ENCODE results near the gene PRKCE. TPM values are rescaled to one million over a fixed set of nuclear protein-coding genes. Genes with fewer than 3 reads are reported as not detected.

Gene PRKCE
- total RNA-seq, 1 experiment from 2014 or later, result 1.3 TPM

DNA sequence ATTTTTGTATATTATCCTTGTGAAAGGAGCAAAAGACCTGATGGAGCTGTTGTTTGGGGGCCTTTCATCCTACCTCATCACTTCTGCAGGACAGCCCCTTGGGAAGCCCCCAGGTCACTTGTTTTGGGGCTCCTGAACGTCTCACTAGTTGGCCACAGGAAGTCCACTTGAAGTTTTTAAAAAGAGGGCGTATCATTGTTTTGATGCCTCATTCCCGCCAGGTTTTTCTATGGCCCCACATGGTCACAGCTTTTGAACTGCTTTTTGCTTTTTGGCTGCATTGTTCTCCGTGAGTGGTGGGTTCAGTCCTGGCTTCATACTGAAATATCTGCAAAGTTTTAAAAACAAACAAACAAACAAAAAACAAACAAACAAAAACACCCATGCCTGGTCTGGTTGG, 216.3 kb downstream of the PRKCE start:
- no peak overlapping the region for H3K27ac ChIP-seq (ENCODE audit: insufficient read length, low read depth, low read length)
- no peaks in the 10 kb centered on the region for H4K20me1 ChIP-seq (ENCODE audit: control insufficient read depth, insufficient read depth, insufficient read length)
- H3K9me3 ChIP-seq (ENCODE audit: control insufficient read depth, low read depth, low read length), result no peaks in the 10 kb centered on the region
- no peaks in the 10 kb centered on the region for H3K27me3 ChIP-seq (ENCODE audit: insufficient read depth, low read length)
- H3K9ac ChIP-seq (ENCODE audit: extremely low read depth, insufficient read length, low read length), result no peak overlapping the region
- no peaks in the 10 kb centered on the region for H3K36me3 Mint-ChIP-seq (ENCODE audit: insufficient read depth in 1 of 3, low read depth in 3 of 3)
- no peak overlapping the region for H4K8ac ChIP-seq (replicated peaks; ENCODE audit: insufficient read length, low read depth, low read length)
- no peak overlapping the region for H2AFZ ChIP-seq (ENCODE audit: low read length)
- peaks cover 3% of the 10 kb centered on the region; the same call in 1 of the 2 replicates for H3K27me3 Mint-ChIP-seq (ENCODE audit: low read depth)
- H3K79me1 ChIP-seq (ENCODE audit: insufficient read depth, low read depth, low read length, poor library complexity, severe bottlenecking), result no peaks in the 10 kb centered on the region
- no peak for DNase-seq
- no peak overlapping the region for H3K23ac ChIP-seq (ENCODE audit: insufficient read length, low read depth, low read length)
- H3K23me2 ChIP-seq (ENCODE audit: insufficient read length, low read depth, low read length, poor library complexity, severe bottlenecking), result no peaks in the 10 kb centered on the region
- no peak overlapping the region for H4K91ac ChIP-seq (ENCODE audit: insufficient read length, low read depth, low read length)
- H3K79me2 ChIP-seq (ENCODE audit: insufficient read depth, low read length), result no peaks in the 10 kb centered on the region
- H3K9me3 Mint-ChIP-seq, result no peaks in the 10 kb centered on the region; a peak in 1 of 5 replicates
- no peak for TF ChIP-seq CTCF (conservative IDR thresholded peaks at IDR 0.05)
- H2BK12ac ChIP-seq (ENCODE audit: insufficient read length, low read depth, low read length), result no peak overlapping the region
- H3K4me1 Mint-ChIP-seq, result peaks cover 9 to 10% of the 10 kb centered on the region in 2 experiments
- no peak overlapping the region for H4K5ac ChIP-seq (ENCODE audit: insufficient read length, low read depth, low read length)
- no peak overlapping the region for H2BK5ac ChIP-seq (ENCODE audit: insufficient read length, low read length)
- H3K4me3 Mint-ChIP-seq, result no peak overlapping the region
- no peak overlapping the region for H3K4me2 ChIP-seq (ENCODE audit: insufficient read depth, insufficient read length, low read length)
- H2BK20ac ChIP-seq (ENCODE audit: low read depth, low read length, poor library complexity, severe bottlenecking), result no peak overlapping the region
- H2BK15ac ChIP-seq (ENCODE audit: low read depth, low read length), result no peak overlapping the region
- no peak overlapping the region for H2BK120ac ChIP-seq (ENCODE audit: low read depth, low read length, poor library complexity, severe bottlenecking)
- no peak overlapping the region for H3K56ac ChIP-seq (ENCODE audit: insufficient read length, low read depth, low read length)
- WGBS (ENCODE audit: extremely low coverage, insufficient read length, low lambda C conversion rate), result no CpG with 5 or more reads among the region's 4 CpGs
- H3T11ph ChIP-seq (ENCODE audit: low read length), result no peak overlapping the region
- H3K4ac ChIP-seq (ENCODE audit: low read depth, low read length), result no peak overlapping the region
- no peaks in the 10 kb centered on the region for H3K4me1 ChIP-seq (ENCODE audit: insufficient read depth, low read length)
- H2AK5ac ChIP-seq (ENCODE audit: insufficient read length, low read length), result no peak overlapping the region
- H3K18ac ChIP-seq (ENCODE audit: insufficient read length, low read depth, low read length), result no peak overlapping the region
- no peak overlapping the region for H3K14ac ChIP-seq (ENCODE audit: insufficient read depth, low read length)
- no peak overlapping the region for H3K27ac Mint-ChIP-seq
